Fibroblast of pulmonary artery (primary cell): ENCODE data around the gene SLC1A7.

Experiments used
- DNase-seq: peaks from one replicate; pipeline ENCODE4 v3.0.0-alpha.2; 2010; ENCODE audit warnings: low read depth
- H3K4me3 ChIP-seq: replicated peaks from 2 replicates; pipeline ENCODE4 v1.5.1; 2011; ENCODE audit warnings: low read depth, mild to moderate bottlenecking, control low read depth, low read length, moderate library complexity
- TF ChIP-seq, protein P1 (sequence below): IDR thresholded peaks from 2 replicates; pipeline ENCODE4 v1.5.1; 2011; ENCODE audit warnings: mild to moderate bottlenecking, control low read depth, low read length, inconsistent platforms; ENCODE audit errors: missing control alignments

SLC1A7 gene

DNA sequence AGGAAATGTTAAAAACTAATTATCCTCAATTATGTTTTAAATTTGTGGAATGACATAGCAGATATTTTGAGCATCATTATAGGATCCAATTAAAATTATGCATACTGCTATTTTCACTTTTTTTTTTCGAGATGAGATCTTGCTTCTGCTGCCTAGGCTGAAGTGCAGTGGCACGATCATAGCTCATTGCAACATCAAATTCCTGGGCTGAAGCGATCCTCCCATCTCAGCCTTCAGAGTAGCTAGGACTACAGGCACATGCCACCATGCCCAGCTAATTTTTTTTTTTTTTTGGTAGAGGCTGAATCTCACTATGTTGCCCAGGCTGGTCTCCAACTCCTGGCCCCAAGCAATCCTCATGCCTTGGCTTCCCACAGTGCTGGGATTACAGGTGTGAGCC, 11.3 kb upstream of the SLC1A7 start:
- TF ChIP-seq, protein P1, sequence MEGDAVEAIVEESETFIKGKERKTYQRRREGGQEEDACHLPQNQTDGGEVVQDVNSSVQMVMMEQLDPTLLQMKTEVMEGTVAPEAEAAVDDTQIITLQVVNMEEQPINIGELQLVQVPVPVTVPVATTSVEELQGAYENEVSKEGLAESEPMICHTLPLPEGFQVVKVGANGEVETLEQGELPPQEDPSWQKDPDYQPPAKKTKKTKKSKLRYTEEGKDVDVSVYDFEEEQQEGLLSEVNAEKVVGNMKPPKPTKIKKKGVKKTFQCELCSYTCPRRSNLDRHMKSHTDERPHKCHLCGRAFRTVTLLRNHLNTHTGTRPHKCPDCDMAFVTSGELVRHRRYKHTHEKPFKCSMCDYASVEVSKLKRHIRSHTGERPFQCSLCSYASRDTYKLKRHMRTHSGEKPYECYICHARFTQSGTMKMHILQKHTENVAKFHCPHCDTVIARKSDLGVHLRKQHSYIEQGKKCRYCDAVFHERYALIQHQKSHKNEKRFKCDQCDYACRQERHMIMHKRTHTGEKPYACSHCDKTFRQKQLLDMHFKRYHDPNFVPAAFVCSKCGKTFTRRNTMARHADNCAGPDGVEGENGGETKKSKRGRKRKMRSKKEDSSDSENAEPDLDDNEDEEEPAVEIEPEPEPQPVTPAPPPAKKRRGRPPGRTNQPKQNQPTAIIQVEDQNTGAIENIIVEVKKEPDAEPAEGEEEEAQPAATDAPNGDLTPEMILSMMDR = no peak
- no peak overlapping the region for H3K4me3 ChIP-seq
- DNase-seq = peak; percentile 40

- DNase-seq = no peak
- TF ChIP-seq, protein P1 = no peak
- no peak overlapping the region for H3K4me3 ChIP-seq
Observed at GRCh38 chr1:53148123-53148522, 5.7 kb upstream of the SLC1A7 start.

GRCh38 chr1:53147174-53147573, 4.7 kb upstream of the SLC1A7 start:
- TF ChIP-seq, protein P1 = no peak
- DNase-seq = no peak
- no peak overlapping the region for H3K4me3 ChIP-seq

DNA sequence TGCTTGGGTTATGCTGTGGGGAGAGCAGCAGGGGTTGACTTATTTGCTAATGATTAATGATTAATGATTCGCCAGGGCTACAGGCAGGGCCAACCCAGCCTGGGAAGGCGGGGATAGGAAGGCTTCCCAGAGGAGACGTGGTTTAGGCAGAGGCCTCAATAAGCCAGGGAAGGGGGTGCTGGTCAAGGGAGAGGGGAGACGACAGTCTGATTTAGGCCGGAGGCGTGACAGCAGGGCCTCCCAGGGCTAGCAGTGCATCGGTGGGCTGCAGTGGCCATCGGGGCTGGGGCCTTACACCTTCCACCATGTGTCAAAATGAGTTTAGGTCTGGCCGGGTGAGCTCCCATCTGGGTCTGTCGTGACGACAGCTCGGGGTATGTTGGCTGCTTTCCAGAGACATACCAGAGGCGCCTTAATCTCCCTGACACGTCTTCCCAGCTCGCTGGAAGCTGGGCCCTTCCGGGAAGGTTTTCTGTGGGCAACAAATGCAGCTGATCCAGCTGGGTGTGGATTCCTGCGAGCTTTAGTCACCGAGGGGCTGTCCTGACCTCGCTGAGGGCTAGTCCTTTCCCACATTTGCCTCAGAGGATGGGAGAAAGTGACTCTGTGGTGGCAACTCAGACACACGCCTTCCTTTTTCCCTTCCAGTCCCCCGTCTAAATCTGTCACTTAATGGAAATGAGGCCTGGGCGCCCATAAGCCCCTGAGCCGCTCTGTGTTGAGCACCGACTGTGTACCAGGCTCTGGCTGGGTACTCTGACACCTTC, 3.7 kb upstream of the SLC1A7 start:
- DNase-seq = peak; percentile 99
- no peak overlapping the region for H3K4me3 ChIP-seq
- TF ChIP-seq, protein P1 = no peak

DNA sequence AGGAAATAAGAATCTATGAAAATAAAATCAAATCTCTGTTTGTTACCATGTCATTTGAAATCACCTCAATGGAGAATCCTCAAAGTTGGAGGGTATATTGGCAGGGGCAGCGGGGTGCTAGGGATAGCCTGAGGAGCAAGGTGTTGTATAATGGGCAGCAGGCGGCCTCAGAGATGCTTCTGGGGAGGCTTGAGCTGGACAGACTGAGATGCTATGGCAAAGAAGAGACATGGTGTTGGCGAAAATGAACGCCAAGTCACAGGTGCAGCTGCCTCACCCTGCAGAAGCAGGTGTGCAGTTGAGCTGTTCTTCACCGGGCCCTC, 3.1 kb upstream of the SLC1A7 start:
- TF ChIP-seq, protein P1 = no peak
- no peak overlapping the region for H3K4me3 ChIP-seq
- no peak for DNase-seq

DNA sequence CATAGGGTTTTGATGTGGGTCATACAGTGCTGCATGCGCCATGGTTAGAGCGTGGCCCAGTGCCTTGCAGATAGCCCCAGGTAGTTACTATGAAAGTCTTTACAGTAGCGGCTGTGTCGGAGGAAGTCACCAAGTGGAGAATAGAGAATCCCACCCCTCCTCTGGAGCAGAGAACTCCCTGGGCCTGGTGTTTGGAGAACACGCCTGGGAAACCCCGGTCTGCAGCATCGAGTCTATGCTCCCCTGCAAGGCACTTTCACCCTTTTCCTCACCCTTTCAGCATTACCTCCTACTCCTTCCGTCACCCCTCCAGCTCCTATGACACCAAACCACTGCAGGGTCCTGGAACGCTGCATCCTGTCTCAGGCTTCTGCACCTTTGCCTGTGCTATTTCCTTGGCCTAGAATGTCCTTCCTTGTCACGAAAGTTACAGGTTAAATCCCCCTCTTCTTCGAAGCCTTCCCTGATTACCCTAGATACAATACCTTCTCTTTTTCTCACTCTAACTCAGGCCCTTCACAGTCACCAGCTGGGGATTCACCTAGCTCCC, 2.7 kb upstream of the SLC1A7 start:
- TF ChIP-seq, protein P1 = no peak
- DNase-seq = no peak
- no peak overlapping the region for H3K4me3 ChIP-seq

- no peak for DNase-seq
- TF ChIP-seq, protein P1 = no peak
- no peak overlapping the region for H3K4me3 ChIP-seq
Observed at GRCh38 chr1:53144201-53144600, 1.8 kb upstream of the SLC1A7 start.
